OCI-LY3 (cell line): ENCODE data around the gene SLC2A6.

Experiments used
- CTCF ChIP-seq: fragments of 200-600, 300-600 bp; sonication (generic); IDR thresholded peaks from 2 replicates; pipeline ENCODE4 v1.5.1; 2014; ENCODE audit warnings: antibody characterized with exemption, low read length, low read depth
- EZH2phosphoT487 ChIP-seq: fragments of 200-600 bp; shearing (Covaris generic); IDR thresholded peaks from 2 replicates; pipeline ENCODE4 v1.6.1; 2018; ENCODE audit warnings: antibody characterized with exemption, mixed run types, low read depth

- TF ChIP-seq CTCF, result no peak
- TF ChIP-seq EZH2phosphoT487, result no peak
These were observed 8.4 kb downstream of the SLC2A6 start for GRCh38 chr9:133470427-133470924.
